Esophagus muscularis mucosa (tissue), 3 donors: ENCODE data around the gene CD34.

ENCODE experiments used
- POLR2A ChIP-seq: fragments of 450-650 bp; IDR thresholded peaks from one replicate; pipeline ENCODE4 v1.6.1; 2017; ENCODE audit warnings: antibody characterized with exemption, moderate library complexity, mild to moderate bottlenecking, low read depth
- POLR2AphosphoS5 ChIP-seq, 2 donors: sonication (generic); formaldehyde crosslinking; IDR thresholded peaks; one replicate each; pipeline ENCODE4 v1.6.1; 2017; ENCODE audit warnings: antibody characterized with exemption in 2 of 2
- TF ChIP-seq, protein P1 (sequence below), 3 experiments: fragments of 200-600 bp in 2 of 3; fragments of 450-650 bp in 1 of 3; sonication (generic) in 2 of 3; IDR thresholded peaks; one replicate each; pipeline ENCODE4 v1.5.1; 2017 to 2019; ENCODE audit warnings: antibody characterized with exemption in 3 of 3, mild to moderate bottlenecking in 2 of 3, moderate library complexity in 1 of 3

DNA sequence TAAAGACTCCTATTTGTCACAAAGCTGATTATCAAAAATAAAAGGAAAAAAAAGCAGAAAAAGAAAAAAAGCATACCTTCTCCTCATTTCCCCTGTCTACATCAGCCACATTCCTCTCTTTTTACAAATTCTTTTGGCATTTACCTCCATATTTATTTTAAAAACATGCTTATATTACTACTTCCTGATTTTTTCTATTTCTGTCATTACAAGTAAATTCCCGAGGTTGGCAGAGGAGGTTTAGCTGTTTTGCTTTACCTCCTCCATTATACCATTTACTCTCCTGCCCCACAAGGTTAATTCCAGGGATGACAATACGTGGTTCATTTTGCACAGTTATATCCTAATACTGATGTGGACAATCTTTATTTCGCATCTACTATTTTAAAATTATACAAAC is 26.3 kb upstream of the CD34 start:
- TF ChIP-seq, protein P1, sequence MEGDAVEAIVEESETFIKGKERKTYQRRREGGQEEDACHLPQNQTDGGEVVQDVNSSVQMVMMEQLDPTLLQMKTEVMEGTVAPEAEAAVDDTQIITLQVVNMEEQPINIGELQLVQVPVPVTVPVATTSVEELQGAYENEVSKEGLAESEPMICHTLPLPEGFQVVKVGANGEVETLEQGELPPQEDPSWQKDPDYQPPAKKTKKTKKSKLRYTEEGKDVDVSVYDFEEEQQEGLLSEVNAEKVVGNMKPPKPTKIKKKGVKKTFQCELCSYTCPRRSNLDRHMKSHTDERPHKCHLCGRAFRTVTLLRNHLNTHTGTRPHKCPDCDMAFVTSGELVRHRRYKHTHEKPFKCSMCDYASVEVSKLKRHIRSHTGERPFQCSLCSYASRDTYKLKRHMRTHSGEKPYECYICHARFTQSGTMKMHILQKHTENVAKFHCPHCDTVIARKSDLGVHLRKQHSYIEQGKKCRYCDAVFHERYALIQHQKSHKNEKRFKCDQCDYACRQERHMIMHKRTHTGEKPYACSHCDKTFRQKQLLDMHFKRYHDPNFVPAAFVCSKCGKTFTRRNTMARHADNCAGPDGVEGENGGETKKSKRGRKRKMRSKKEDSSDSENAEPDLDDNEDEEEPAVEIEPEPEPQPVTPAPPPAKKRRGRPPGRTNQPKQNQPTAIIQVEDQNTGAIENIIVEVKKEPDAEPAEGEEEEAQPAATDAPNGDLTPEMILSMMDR (IDR thresholded peaks at IDR 0.05) = no peak
- TF ChIP-seq POLR2AphosphoS5 (IDR thresholded peaks at IDR 0.05) = no peak
- TF ChIP-seq POLR2A = no peak
